ENCODE results near the gene TCEAL3.
A peak's percentile ranks its signal among the peaks of the same experiment; 100 is the strongest.
"Not testable (repeated sequence)": the region's sequence is repeated elsewhere in the genome, so short reads cannot be mapped to it uniquely, and the experiment has no call there.

The TCEAL3 gene

GRCh38 chrX:103607364-103608305 lies at the start of gene TCEAL3:
Gene TCEAL3, plus strand, starts transcription at chrX:103607963. Its CDS starts 1,102 bp downstream, at chrX:103609065.
- peak; percentile 77 for DNase-seq (ENCODE audit: low read depth, low spot score)

- DNase-seq (ENCODE audit: low read depth, low spot score), result no peak
These were observed 47.5 kb upstream of the TCEAL3 start for GRCh38 chrX:103560256-103560655.

GRCh38 chrX:103562801-103563200 lies 45.0 kb upstream of the TCEAL3 start:
- DNase-seq (ENCODE audit: low read depth, low spot score), result no peak

- DNase-seq (ENCODE audit: low read depth, low spot score), result no peak
These were observed 42.6 kb upstream of the TCEAL3 start for GRCh38 chrX:103565197-103565596.

- peak; percentile 35 for DNase-seq (ENCODE audit: low read depth, low spot score)
These were observed 42.0 kb upstream of the TCEAL3 start for GRCh38 chrX:103565752-103566151.

GRCh38 chrX:103571121-103571520 lies 36.6 kb upstream of the TCEAL3 start:
- DNase-seq (ENCODE audit: low read depth, low spot score), result no peak

- no peak for DNase-seq (ENCODE audit: low read depth, low spot score)
These were observed 36.0 kb upstream of the TCEAL3 start for GRCh38 chrX:103571726-103572125.

- DNase-seq (ENCODE audit: low read depth, low spot score), result no peak
These were observed 34.6 kb upstream of the TCEAL3 start for GRCh38 chrX:103573202-103573601.

GRCh38 chrX:103584596-103584995 lies 23.2 kb upstream of the TCEAL3 start:
- DNase-seq (ENCODE audit: low read depth, low spot score), result peak; percentile 41

GRCh38 chrX:103585411-103586313 lies 22.1 kb upstream of the TCEAL3 start, which contains the start of gene TCEAL4:
Gene TCEAL4, plus strand, starts transcription at chrX:103585515. Its CDS starts 1,161 bp downstream, at chrX:103586676.
- peak; percentile 58 for DNase-seq (ENCODE audit: low read depth, low spot score)

- DNase-seq (ENCODE audit: low read depth, low spot score), result peak; percentile 11
These were observed 21.5 kb upstream of the TCEAL3 start for GRCh38 chrX:103586314-103586646.

- no peak for DNase-seq (ENCODE audit: low read depth, low spot score)
These were observed 21.1 kb upstream of the TCEAL3 start for GRCh38 chrX:103586659-103587058.

- DNase-seq (ENCODE audit: low read depth, low spot score), result not testable (repeated sequence)
These were observed 15.5 kb upstream of the TCEAL3 start for GRCh38 chrX:103592295-103592694.

GRCh38 chrX:103595202-103595601 lies 12.6 kb upstream of the TCEAL3 start:
- not testable (repeated sequence) for DNase-seq (ENCODE audit: low read depth, low spot score)

- peak; percentile 5 for DNase-seq (ENCODE audit: low read depth, low spot score)
These were observed 672 bp downstream of the TCEAL3 start for GRCh38 chrX:103608306-103608963.

- no peak for DNase-seq (ENCODE audit: low read depth, low spot score)
These were observed 2.5 kb downstream of the TCEAL3 start for GRCh38 chrX:103610282-103610681.

GRCh38 chrX:103613362-103613890 lies 5.7 kb downstream of the TCEAL3 start:
- no peak for DNase-seq (ENCODE audit: low read depth, low spot score)

- DNase-seq (ENCODE audit: low read depth, low spot score), result no peak
These were observed 7.2 kb downstream of the TCEAL3 start for GRCh38 chrX:103614999-103615398.

GRCh38 chrX:103615781-103616371 lies 8.1 kb downstream of the TCEAL3 start:
- DNase-seq (ENCODE audit: low read depth, low spot score), result no peak

GRCh38 chrX:103616676-103617186 lies 9.0 kb downstream of the TCEAL3 start:
- DNase-seq (ENCODE audit: low read depth, low spot score), result no peak

GRCh38 chrX:103624111-103624510 lies 16.3 kb downstream of the TCEAL3 start:
- DNase-seq (ENCODE audit: low read depth, low spot score), result peak; percentile 19
